D721Med (cell line): ENCODE results near the gene MDFI.

Experiments
- DNase-seq: peaks from one replicate; pipeline ENCODE4 v3.0.0; 2011; ENCODE audit warnings: low spot score; ENCODE audit not compliant: insufficient read length
- FAIRE-seq: peaks from 2 replicates; lab custom pipeline; 2011; peaks lifted over from hg19 to GRCh38; lab: Jason Lieb, UNC
- TF ChIP-seq, protein P1 (sequence below): IDR thresholded peaks from 2 replicates; pipeline ENCODE4 v1.5.1; 2012; ENCODE audit warnings: mild to moderate bottlenecking, control low read depth; ENCODE audit not compliant: insufficient read depth; ENCODE audit errors: missing control alignments

The MDFI gene

DNA sequence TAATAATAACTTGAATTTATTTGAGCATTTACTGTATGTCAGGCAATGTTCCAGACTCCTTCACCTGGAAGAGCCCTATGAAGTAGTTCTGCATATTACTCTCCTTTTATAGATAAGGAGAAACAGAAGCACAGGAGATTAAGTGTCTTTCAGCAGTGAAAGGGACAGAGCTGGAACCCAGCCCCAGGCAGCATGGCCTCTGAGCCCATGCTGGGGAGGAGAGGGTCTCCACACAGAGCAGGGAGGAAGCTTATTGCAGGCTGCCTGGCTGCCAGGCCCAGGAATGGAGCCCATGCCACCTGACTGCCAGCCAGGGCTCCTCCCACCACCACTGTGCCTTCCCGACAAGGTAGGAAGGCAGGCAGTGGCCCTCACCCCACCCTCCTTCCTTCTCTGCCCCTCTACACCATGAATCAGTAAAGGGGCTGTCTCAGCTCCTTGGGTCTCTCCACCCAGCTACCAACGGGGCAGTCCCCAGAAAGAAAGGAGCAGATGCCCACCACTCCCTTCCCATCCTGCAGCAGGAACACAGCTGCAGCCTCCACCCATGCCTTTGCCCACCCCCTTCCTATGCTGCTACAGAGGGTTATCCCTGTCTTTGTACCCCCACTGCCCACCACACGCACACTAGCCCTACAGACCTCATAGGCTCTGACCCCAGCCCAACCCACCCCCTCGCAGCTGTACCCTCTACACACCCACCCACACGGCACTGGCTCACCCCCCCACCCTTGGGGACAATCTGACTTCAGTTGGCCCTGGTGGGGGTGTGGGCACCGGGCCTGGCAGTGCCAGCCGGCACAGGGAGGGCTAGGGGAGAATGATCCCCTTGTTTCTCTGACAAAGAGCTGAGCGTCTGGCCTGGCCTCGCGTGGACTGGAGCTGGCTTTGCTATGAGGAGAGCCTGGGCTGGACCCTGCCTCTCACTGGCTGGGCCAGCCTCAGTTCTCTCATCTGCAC lies 55.3 kb downstream of the MDFI start:
- DNase-seq (no peak), FAIRE-seq (no peak)
- TF ChIP-seq, protein P1, sequence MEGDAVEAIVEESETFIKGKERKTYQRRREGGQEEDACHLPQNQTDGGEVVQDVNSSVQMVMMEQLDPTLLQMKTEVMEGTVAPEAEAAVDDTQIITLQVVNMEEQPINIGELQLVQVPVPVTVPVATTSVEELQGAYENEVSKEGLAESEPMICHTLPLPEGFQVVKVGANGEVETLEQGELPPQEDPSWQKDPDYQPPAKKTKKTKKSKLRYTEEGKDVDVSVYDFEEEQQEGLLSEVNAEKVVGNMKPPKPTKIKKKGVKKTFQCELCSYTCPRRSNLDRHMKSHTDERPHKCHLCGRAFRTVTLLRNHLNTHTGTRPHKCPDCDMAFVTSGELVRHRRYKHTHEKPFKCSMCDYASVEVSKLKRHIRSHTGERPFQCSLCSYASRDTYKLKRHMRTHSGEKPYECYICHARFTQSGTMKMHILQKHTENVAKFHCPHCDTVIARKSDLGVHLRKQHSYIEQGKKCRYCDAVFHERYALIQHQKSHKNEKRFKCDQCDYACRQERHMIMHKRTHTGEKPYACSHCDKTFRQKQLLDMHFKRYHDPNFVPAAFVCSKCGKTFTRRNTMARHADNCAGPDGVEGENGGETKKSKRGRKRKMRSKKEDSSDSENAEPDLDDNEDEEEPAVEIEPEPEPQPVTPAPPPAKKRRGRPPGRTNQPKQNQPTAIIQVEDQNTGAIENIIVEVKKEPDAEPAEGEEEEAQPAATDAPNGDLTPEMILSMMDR, result no peak

DNA sequence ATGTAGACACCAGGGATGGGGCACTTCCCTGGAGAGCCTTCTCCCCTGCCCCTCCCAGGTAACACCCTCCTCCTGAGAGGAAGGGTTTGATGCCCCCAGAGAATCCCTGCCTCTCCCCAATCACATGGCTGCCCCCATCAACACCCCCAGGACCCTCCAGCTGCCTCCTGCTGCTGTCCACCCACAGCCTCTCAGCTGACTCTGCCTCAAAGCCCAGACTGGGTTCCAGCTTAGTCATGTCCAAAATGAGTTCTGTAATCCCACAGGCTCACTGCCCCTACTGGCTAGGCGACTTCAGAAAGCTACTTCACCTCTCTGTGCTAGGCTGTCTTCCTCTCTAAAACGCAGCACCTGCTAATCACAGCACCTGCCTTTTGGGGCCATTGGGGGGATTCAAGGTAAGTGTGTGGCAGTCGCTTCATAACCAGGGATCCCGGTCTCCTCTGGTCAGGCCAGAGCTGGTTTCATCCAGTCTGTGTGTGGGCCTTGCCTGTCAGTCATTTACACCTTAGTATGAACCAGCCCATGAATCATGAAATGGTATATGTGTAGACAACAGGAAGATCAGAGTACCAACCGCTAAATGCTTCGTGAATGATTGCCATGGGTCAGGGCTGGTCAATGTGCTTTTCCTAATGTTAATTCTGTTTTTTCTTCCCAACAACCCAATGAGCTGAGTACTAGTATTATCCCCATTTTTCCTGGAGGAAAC lies 56.7 kb downstream of the MDFI start:
- DNase-seq, result no peak
- no peak for FAIRE-seq
- TF ChIP-seq, protein P1, result no peak

DNA sequence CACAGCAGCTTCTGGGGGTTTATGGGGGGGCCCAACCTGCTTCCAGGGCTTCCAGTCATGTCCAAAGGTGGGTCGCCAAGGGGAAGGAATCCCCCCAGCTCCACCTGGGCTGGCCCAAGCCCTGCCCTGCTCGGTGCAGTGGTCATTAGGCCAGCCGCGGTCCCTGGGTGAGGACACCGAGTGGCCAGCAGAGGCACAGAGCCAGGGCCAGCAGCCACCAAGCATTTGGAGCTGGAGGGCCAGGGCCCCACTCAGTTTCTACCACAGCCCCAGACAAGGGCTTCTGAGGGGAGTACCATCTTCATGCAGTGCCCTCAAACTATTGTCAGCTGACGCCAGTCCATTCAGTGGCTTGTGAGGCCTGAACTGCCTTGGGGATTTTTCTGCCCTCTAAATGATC lies 57.6 kb downstream of the MDFI start:
- FAIRE-seq, result no peak
- no peak for DNase-seq
- TF ChIP-seq, protein P1, result no peak

DNA sequence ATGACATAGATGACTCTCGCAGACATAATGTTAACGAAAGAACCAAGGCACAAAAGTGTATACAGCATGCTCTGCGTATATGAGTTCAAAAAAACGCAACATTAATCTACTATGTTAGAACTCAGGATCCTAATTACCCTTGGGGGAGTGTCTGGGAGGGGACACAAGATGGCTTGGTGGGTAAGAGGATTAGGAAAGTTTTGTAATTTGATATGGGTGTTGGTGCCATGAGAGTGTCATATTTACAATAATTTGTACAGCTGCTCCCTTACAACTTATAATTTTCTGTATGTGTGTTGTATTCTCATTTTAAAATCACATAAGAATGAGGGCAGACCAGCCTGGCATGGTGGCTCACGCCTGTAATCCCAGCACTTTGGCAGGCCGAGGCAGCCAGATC lies 58.5 kb downstream of the MDFI start:
- FAIRE-seq, result no peak
- TF ChIP-seq, protein P1, result no peak
- DNase-seq, result no peak

DNA sequence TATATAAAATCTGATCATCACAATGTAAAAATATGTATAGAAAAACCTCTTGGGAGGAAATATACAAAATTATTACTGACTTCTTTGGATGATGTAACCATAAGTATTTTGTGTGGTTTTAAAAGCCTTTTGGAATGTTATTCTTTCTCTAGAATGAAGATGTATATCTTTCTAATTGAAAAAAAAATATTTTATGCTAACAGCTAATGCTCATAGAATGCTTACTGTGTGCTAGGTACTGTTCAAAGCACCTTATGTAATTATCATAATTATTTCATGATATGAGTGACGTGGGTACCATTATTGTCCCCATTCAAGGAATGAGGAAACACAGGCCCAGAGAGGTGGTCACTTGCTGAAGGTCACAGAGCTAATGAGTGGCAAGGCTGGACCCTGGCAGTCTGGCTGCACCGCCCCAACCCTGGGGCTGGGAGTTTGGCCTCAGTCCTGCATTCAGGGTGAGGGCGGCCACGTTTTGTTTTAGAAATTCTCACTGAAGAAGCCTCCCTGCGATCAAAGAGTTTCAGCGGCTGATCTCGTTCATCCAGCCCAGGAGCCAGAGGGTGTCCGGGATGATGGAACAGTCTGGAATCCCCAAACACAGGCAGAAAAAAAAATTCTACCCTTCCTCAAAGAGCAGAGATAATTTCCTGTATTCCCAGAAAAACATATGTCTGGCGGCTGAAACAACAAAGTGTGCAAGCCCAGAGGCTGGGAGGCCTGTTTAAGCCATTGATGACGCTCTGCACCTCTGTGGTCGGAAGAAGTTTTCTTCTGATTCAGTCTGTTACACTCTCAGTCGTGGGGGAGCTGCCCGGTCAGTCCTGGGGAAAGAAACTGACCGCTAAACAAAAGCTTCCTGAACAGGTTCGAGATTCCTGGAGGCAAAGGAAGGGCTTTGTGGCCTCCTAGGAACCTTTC lies 59.9 kb downstream of the MDFI start:
- TF ChIP-seq, protein P1, result no peak
- FAIRE-seq (no peak), DNase-seq (no peak)

DNA sequence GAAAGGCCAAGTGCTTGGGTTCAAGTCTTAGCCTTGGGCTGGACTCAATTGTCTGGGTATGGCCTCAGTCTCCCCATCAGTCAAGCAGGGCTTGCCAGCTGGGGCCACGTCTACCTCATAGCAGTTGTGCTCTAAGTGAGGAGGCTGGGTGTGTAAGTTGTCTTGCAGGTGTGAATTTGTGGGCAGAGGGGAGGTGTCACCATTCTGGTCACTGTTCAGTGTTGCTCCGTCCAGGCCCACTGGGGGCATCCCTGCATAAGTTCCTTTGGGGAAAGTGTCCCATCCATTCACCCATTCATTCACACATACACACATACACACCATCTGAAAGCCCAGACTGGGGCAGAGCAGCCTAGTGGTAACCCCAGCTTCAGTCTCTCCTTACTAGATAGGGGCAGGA lies 60.8 kb downstream of the MDFI start:
- DNase-seq, result no peak
- TF ChIP-seq, protein P1, result no peak
- no peak for FAIRE-seq
